Measurements from ENCODE around the gene OAT.
A peak's percentile ranks its signal among the peaks of the same experiment; 100 is the strongest.

OAT gene

GRCh38 chr10:124419635-124420034 lies 912 bp upstream of the OAT start:
- peaks cover 28% of the 10 kb centered on the region for H3K4me1 ChIP-seq (ENCODE audit: insufficient read depth, low read length, poor library complexity, severe bottlenecking)
- peaks cover 13% of the 10 kb centered on the region for H4K20me1 ChIP-seq (ENCODE audit: insufficient read depth, low read length, poor library complexity, severe bottlenecking)
- peak overlapping the region; percentile 59 for H3K9ac ChIP-seq (ENCODE audit: low read depth, low read length, poor library complexity, severe bottlenecking)
- H3K79me2 ChIP-seq (ENCODE audit: insufficient read depth, low read length), result peaks cover 25% of the 10 kb centered on the region
- H3K9me3 ChIP-seq (ENCODE audit: insufficient read depth, low read depth, low read length), result no peaks in the 10 kb centered on the region
- H3K4me3 ChIP-seq (ENCODE audit: low read length, poor library complexity, severe bottlenecking), result peak overlapping the region; percentile 92
- no peak for TF ChIP-seq CTCF (conservative IDR thresholded peaks at IDR 0.05; ENCODE audit: low read length)
- no peak for TF ChIP-seq EZH2phosphoT487 (IDR thresholded peaks at IDR 0.05; ENCODE audit: borderline replicate concordance)
- no peaks in the 10 kb centered on the region for H3K36me3 ChIP-seq (ENCODE audit: insufficient read depth, low read length)
- H2AFZ ChIP-seq (ENCODE audit: low read length), result peak overlapping the region; percentile 99; the same call in 1 of the 2 replicates
- H3K9me2 ChIP-seq (replicated peaks; ENCODE audit: low read depth, low read length), result no peaks in the 10 kb centered on the region
- no peaks in the 10 kb centered on the region for H3K27me3 ChIP-seq (ENCODE audit: insufficient read depth, low read length, poor library complexity, severe bottlenecking)
- H3F3A ChIP-seq (ENCODE audit: low read depth), result no peaks in the 10 kb centered on the region
- peak overlapping the region; percentile 90 for H3K4me2 ChIP-seq (ENCODE audit: low read depth, low read length, poor library complexity, severe bottlenecking)

GRCh38 chr10:124417895-124418725 lies 613 bp downstream of the OAT start:
- Histone ChIP-seq H3K36me3 (ENCODE audit: insufficient read depth, low read length) (no peaks in the 10 kb centered on the region), H3K9ac (ENCODE audit: low read depth, low read length, poor library complexity, severe bottlenecking) (peak overlapping the region; percentile 72), H3K4me1 (ENCODE audit: insufficient read depth, low read length, poor library complexity, severe bottlenecking) (peaks cover 42% of the 10 kb centered on the region), H3K9me3 (ENCODE audit: insufficient read depth, low read depth, low read length) (no peaks in the 10 kb centered on the region), H3F3A (ENCODE audit: low read depth) (no peaks in the 10 kb centered on the region), H3K4me2 (ENCODE audit: low read depth, low read length, poor library complexity, severe bottlenecking) (peak overlapping the region; percentile 90), H2AFZ (ENCODE audit: low read length) (peak overlapping the region; percentile 70), H3K9me2 (replicated peaks; ENCODE audit: low read depth, low read length) (no peaks in the 10 kb centered on the region), H3K79me2 (ENCODE audit: insufficient read depth, low read length) (peaks cover 40% of the 10 kb centered on the region), H3K4me3 (ENCODE audit: low read length, poor library complexity, severe bottlenecking) (peak overlapping the region; percentile 92), H3K27me3 (ENCODE audit: insufficient read depth, low read length, poor library complexity, severe bottlenecking) (no peaks in the 10 kb centered on the region), H4K20me1 (ENCODE audit: insufficient read depth, low read length, poor library complexity, severe bottlenecking) (peaks cover 23% of the 10 kb centered on the region)
- peak; percentile 30; the same call in 1 of the 2 replicates for TF ChIP-seq CTCF (conservative IDR thresholded peaks at IDR 0.05; ENCODE audit: low read length)
- no peak for TF ChIP-seq EZH2phosphoT487 (IDR thresholded peaks at IDR 0.05; ENCODE audit: borderline replicate concordance)

- peak overlapping the region; percentile 90 for H3K4me2 ChIP-seq (ENCODE audit: low read depth, low read length, poor library complexity, severe bottlenecking)
- H3K9me2 ChIP-seq (replicated peaks; ENCODE audit: low read depth, low read length), result no peaks in the 10 kb centered on the region
- H3K79me2 ChIP-seq (ENCODE audit: insufficient read depth, low read length), result peaks cover 47% of the 10 kb centered on the region
- no peak overlapping the region for H3K9ac ChIP-seq (ENCODE audit: low read depth, low read length, poor library complexity, severe bottlenecking)
- no peaks in the 10 kb centered on the region for H3K27me3 ChIP-seq (ENCODE audit: insufficient read depth, low read length, poor library complexity, severe bottlenecking)
- H3K9me3 ChIP-seq (ENCODE audit: insufficient read depth, low read depth, low read length), result no peaks in the 10 kb centered on the region
- H3K4me3 ChIP-seq (ENCODE audit: low read length, poor library complexity, severe bottlenecking), result peak overlapping the region; percentile 20
- H3F3A ChIP-seq (ENCODE audit: low read depth), result no peaks in the 10 kb centered on the region
- H3K4me1 ChIP-seq (ENCODE audit: insufficient read depth, low read length, poor library complexity, severe bottlenecking), result peaks cover 42% of the 10 kb centered on the region
- no peak overlapping the region for H2AFZ ChIP-seq (ENCODE audit: low read length)
- no peaks in the 10 kb centered on the region for H3K36me3 ChIP-seq (ENCODE audit: insufficient read depth, low read length)
- peaks cover 23% of the 10 kb centered on the region for H4K20me1 ChIP-seq (ENCODE audit: insufficient read depth, low read length, poor library complexity, severe bottlenecking)
- TF ChIP-seq CTCF (conservative IDR thresholded peaks at IDR 0.05; ENCODE audit: low read length), result no peak
- TF ChIP-seq EZH2phosphoT487 (IDR thresholded peaks at IDR 0.05; ENCODE audit: borderline replicate concordance), result no peak
Measured at GRCh38 chr10:124416733-124417132, 2.0 kb downstream of the OAT start.

All from Loucy (cell line).